ENCODE data around the gene OBP2B. TPM values are rescaled to one million over a fixed set of nuclear protein-coding genes. Genes with fewer than 3 reads are reported as not detected.

The OBP2B gene
- total and polyA plus RNA-seq, 2 experiments from 2014 or later: not detected

DNA sequence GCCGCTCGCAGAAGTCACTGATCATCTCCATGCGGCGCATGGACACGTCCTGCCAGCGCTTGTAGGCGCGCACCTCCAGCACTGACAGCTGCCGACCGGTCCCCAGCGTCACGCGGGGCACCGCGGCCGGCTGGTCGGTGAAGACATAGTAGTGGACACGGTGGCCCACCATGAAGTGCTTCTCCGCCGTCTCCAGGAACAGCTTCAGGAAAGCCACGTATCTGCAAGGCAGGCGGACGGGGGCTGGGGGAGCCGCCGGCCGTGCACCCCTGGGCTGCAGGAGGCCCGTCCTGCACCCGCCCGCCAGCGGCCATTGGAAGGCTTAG is 47.0 kb upstream of the OBP2B start (continued):
- TF ChIP-seq, protein P1, sequence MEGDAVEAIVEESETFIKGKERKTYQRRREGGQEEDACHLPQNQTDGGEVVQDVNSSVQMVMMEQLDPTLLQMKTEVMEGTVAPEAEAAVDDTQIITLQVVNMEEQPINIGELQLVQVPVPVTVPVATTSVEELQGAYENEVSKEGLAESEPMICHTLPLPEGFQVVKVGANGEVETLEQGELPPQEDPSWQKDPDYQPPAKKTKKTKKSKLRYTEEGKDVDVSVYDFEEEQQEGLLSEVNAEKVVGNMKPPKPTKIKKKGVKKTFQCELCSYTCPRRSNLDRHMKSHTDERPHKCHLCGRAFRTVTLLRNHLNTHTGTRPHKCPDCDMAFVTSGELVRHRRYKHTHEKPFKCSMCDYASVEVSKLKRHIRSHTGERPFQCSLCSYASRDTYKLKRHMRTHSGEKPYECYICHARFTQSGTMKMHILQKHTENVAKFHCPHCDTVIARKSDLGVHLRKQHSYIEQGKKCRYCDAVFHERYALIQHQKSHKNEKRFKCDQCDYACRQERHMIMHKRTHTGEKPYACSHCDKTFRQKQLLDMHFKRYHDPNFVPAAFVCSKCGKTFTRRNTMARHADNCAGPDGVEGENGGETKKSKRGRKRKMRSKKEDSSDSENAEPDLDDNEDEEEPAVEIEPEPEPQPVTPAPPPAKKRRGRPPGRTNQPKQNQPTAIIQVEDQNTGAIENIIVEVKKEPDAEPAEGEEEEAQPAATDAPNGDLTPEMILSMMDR (conservative IDR thresholded peaks at IDR 0.05; ENCODE audit: low read depth in 2 of 2): no peak
- TF ChIP-seq CREB1 (CRISPR knock-in tag; IDR thresholded peaks at IDR 0.05; ENCODE audit: low read depth) (no peak), ZNF114 (CRISPR knock-in tag; IDR thresholded peaks at IDR 0.05) (no peak), ZNF331 (CRISPR knock-in tag; IDR thresholded peaks at IDR 0.05; ENCODE audit: low read depth) (no peak), JUNB (IDR thresholded peaks at IDR 0.05; ENCODE audit: unreplicated experiment) (no peak), EZH2phosphoT487 (IDR thresholded peaks at IDR 0.05; ENCODE audit: unreplicated experiment) (no peak)
- TF ChIP-seq, protein P2, sequence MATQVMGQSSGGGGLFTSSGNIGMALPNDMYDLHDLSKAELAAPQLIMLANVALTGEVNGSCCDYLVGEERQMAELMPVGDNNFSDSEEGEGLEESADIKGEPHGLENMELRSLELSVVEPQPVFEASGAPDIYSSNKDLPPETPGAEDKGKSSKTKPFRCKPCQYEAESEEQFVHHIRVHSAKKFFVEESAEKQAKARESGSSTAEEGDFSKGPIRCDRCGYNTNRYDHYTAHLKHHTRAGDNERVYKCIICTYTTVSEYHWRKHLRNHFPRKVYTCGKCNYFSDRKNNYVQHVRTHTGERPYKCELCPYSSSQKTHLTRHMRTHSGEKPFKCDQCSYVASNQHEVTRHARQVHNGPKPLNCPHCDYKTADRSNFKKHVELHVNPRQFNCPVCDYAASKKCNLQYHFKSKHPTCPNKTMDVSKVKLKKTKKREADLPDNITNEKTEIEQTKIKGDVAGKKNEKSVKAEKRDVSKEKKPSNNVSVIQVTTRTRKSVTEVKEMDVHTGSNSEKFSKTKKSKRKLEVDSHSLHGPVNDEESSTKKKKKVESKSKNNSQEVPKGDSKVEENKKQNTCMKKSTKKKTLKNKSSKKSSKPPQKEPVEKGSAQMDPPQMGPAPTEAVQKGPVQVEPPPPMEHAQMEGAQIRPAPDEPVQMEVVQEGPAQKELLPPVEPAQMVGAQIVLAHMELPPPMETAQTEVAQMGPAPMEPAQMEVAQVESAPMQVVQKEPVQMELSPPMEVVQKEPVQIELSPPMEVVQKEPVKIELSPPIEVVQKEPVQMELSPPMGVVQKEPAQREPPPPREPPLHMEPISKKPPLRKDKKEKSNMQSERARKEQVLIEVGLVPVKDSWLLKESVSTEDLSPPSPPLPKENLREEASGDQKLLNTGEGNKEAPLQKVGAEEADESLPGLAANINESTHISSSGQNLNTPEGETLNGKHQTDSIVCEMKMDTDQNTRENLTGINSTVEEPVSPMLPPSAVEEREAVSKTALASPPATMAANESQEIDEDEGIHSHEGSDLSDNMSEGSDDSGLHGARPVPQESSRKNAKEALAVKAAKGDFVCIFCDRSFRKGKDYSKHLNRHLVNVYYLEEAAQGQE (IDR thresholded peaks at IDR 0.05; ENCODE audit: unreplicated experiment): no peak
- TF ChIP-seq, protein P3, sequence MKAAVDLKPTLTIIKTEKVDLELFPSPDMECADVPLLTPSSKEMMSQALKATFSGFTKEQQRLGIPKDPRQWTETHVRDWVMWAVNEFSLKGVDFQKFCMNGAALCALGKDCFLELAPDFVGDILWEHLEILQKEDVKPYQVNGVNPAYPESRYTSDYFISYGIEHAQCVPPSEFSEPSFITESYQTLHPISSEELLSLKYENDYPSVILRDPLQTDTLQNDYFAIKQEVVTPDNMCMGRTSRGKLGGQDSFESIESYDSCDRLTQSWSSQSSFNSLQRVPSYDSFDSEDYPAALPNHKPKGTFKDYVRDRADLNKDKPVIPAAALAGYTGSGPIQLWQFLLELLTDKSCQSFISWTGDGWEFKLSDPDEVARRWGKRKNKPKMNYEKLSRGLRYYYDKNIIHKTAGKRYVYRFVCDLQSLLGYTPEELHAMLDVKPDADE (IDR thresholded peaks at IDR 0.05): no peak

DNA sequence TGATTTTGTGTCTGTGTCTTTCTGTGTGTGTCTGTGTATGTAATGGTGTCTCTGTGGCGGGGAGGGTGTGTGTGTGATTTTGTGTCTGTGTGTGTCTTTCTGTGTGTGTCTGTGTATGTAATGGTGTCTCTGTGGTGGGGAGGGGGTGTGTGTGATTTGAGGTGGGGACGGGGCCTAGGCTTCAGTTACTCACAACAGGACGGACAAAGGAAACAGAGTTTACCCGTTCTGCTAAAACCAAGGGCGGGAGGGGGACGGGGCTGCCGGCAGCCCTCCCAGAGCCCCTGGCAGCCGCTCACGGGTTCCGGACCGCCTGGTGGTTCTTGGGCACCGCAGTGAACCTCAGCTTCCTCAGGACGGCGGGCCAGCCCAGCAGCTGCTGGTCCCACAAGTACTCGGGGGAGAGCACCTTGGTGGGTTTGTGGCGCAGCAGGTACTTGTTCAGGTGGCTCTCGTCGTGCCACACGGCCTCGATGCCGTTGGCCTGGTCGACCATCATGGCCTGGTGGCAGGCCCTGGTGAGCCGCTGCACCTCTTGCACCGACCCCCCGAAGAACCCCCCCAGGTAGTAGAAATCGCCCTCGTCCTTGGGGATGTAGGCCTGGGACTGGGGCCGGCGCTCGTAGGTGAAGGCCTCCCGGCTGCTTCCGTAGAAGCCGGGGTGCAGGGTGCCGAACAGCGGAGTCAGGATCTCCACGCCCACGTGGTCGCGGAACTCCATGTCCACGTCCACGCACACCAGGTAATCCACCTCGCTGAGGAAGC is 46.5 kb upstream of the OBP2B start:
- Mint-ChIP-seq H3K27me3 (ENCODE audit: insufficient read depth, low read depth, poor library complexity) (peaks cover 15% of the 10 kb centered on the region), H3K4me1 (peaks cover 10% of the 10 kb centered on the region), H3K27ac (no peak overlapping the region), H3K4me3 (no peak overlapping the region), H3K9me3 (no peaks in the 10 kb centered on the region), H3K36me3 (ENCODE audit: low read depth) (no peaks in the 10 kb centered on the region)
- Histone ChIP-seq H3K27me3 (ENCODE audit: insufficient read depth) (no peaks in the 10 kb centered on the region), H2AFZ (no peak overlapping the region), H3K4me3 (no peak overlapping the region), H3K4me1 (ENCODE audit: insufficient read depth) (no peaks in the 10 kb centered on the region; the same call in 1 of the 2 replicates), H3F3A (replicated peaks; ENCODE audit: low read depth) (no peaks in the 10 kb centered on the region), H3K9me2 (ENCODE audit: insufficient read depth) (no peaks in the 10 kb centered on the region), H3K79me2 (replicated peaks; ENCODE audit: insufficient read depth) (no peaks in the 10 kb centered on the region), H3K4me2 (no peak overlapping the region), H3K36me3 (ENCODE audit: insufficient read depth) (no peaks in the 10 kb centered on the region), H4K20me1 (replicated peaks; ENCODE audit: insufficient read depth) (no peaks in the 10 kb centered on the region), H3K27ac (ENCODE audit: low read depth) (no peak overlapping the region)
- DNase-seq (ENCODE audit: low spot score): no peak
- ATAC-seq: no peak
- TF ChIP-seq, protein P1 (conservative IDR thresholded peaks at IDR 0.05; ENCODE audit: low read depth in 2 of 2): no peak
- TF ChIP-seq STAT1 (IDR thresholded peaks at IDR 0.05; ENCODE audit: unreplicated experiment) (no peak), NANOG (IDR thresholded peaks at IDR 0.05; ENCODE audit: borderline replicate concordance) (no peak), POLR2AphosphoS5 (IDR thresholded peaks at IDR 0.05; ENCODE audit: low read depth) (no peak)
- TF ChIP-seq, protein P3 (IDR thresholded peaks at IDR 0.05): no peak

All from GM23338 (cell line).